ENCODE data around the gene MALRD1. TPM values are rescaled to one million over a fixed set of nuclear protein-coding genes. Genes with fewer than 3 reads are reported as not detected.

The MALRD1 gene
- total and polyA plus RNA-seq, 2 of the 8 experiments (the other 6 are each of a cell fraction or from before 2014, with no cell fraction given) = 0.32 to 0.35 TPM

- H4K8ac ChIP-seq (ENCODE audit: extremely low read depth, insufficient read depth, low read length) = no peak overlapping the region
- ChIA-PET POLR2A (ENCODE audit: partially characterized antibody) (no interaction called here), CTCF (ENCODE audit: partially characterized antibody) (interaction anchor here (1.1 kb wide), 1 partner anchor 14 kb away, joined by 4 read pairs; no protein-coding TSS in a partner anchor)
- no peak overlapping the region for H3K9ac ChIP-seq (replicated peaks in 1 of 4; ENCODE audit: extremely low read depth in 1 of 4, low read depth in 3 of 4, low read length in 3 of 4)
- no peak overlapping the region for H3K14ac ChIP-seq (ENCODE audit: insufficient read length)
- H3K23ac ChIP-seq (ENCODE audit: insufficient read length) = no peak overlapping the region
- TF ChIP-seq CTBP2 (IDR thresholded peaks at IDR 0.05; ENCODE audit: borderline replicate concordance, insufficient read depth, insufficient read length, low read length) (no peak), BRCA1 (IDR thresholded peaks at IDR 0.05; ENCODE audit: low read depth, low read length) (no peak), GABPA (IDR thresholded peaks at IDR 0.05; ENCODE audit: borderline replicate concordance, insufficient read depth, low read length) (no peak), CHD2 (IDR thresholded peaks at IDR 0.05; ENCODE audit: low read length) (no peak), ATF3 (IDR thresholded peaks at IDR 0.05; ENCODE audit: insufficient read depth, low read depth, low read length) (no peak), POLR2A (IDR thresholded peaks at IDR 0.05; ENCODE audit: control extremely low read depth in 1 of 2, low read depth in 2 of 2, low read length in 2 of 2) (no peak), CBX5 (IDR thresholded peaks at IDR 0.05; ENCODE audit: low read depth, low read length) (no peak), CREB1 (IDR thresholded peaks at IDR 0.05) (no peak), KDM1A (IDR thresholded peaks at IDR 0.05; ENCODE audit: borderline replicate concordance, low read length) (no peak), KDM4A (IDR thresholded peaks at IDR 0.05; ENCODE audit: low read depth, low read length, severe bottlenecking) (no peak), RNF2 (IDR thresholded peaks at IDR 0.05; ENCODE audit: borderline replicate concordance, low read depth, low read length, missing control alignments, poor library complexity, severe bottlenecking) (no peak)
- no peak overlapping the region for H2BK15ac ChIP-seq (ENCODE audit: low read length)
- H2BK12ac ChIP-seq (ENCODE audit: low read depth, low read length) = no peak overlapping the region
- H2BK20ac ChIP-seq (ENCODE audit: low read length) = no peak overlapping the region
- H2AFZ ChIP-seq (ENCODE audit: low read length) = no peak overlapping the region
- no peak overlapping the region for H3K27ac ChIP-seq (ENCODE audit: low read depth, low read length)
- H2AK5ac ChIP-seq (ENCODE audit: low read depth, low read length) = no peak overlapping the region
- H3K79me2 ChIP-seq (ENCODE audit: control insufficient read depth in 1 of 2, insufficient read depth in 2 of 2, low read length in 2 of 2) = no peaks in the 10 kb centered on the region
- no peaks in the 10 kb centered on the region for H3K23me2 ChIP-seq (ENCODE audit: low read depth, low read length)
- H3K79me1 ChIP-seq (ENCODE audit: low read depth, low read length) = no peaks in the 10 kb centered on the region
- no peak overlapping the region for H3K18ac ChIP-seq (ENCODE audit: extremely low read depth, low read length)
- no peak overlapping the region for H3K4ac ChIP-seq (replicated peaks; ENCODE audit: insufficient read length, low read depth, low read length)
- no peaks in the 10 kb centered on the region for H3K9me3 ChIP-seq (ENCODE audit: insufficient read depth in 2 of 2, low read depth in 1 of 2, low read length in 1 of 2)
- DNase-seq (ENCODE audit: low read depth in 1 of 2, low spot score in 2 of 2) = no peak
- H3K56ac ChIP-seq (replicated peaks; ENCODE audit: insufficient read length, low read depth, low read length) = no peak overlapping the region
- H2BK5ac ChIP-seq (ENCODE audit: low read depth, low read length) = no peak overlapping the region
- no peak overlapping the region for H2BK120ac ChIP-seq (replicated peaks; ENCODE audit: low read depth, low read length)
- H3K4me3 ChIP-seq (ENCODE audit: extremely low read depth in 1 of 4, insufficient read depth in 2 of 4, low read depth in 3 of 4, low read length in 4 of 4) = no peak overlapping the region
- H4K20me1 ChIP-seq (replicated peaks in 1 of 2; ENCODE audit: control insufficient read depth in 1 of 2, insufficient read depth in 2 of 2, low read length in 2 of 2) = no peaks in the 10 kb centered on the region
- FAIRE-seq = no peak
- no peaks in the 10 kb centered on the region; a peak in 1 of 8 replicates for H3K36me3 ChIP-seq (ENCODE audit: control insufficient read depth in 2 of 4, insufficient read depth in 4 of 4, low read length in 3 of 4)
- H3K4me2 ChIP-seq (ENCODE audit: insufficient read depth in 1 of 2, low read depth in 2 of 2, low read length in 2 of 2) = no peak overlapping the region
- 96% methylated on average over 3 of the region's 3 CpGs; no CpG with 5 or more reads in 1 of the 2 experiments for WGBS, 2 experiments (ENCODE audit: extremely low coverage in 1 of 2, insufficient coverage in 1 of 2, insufficient read length in 1 of 2, insufficient replicate concordance in 2 of 2, low coverage in 1 of 2, low lambda C conversion rate in 2 of 2, missing lambda C conversion rate in 1 of 2)
- no peaks in the 10 kb centered on the region for H3K27me3 ChIP-seq (replicated peaks in 1 of 4; ENCODE audit: control insufficient read depth in 3 of 4, extremely low read depth in 1 of 4, insufficient read depth in 3 of 4, low read length in 3 of 4)
- no peak overlapping the region for H4K91ac ChIP-seq (replicated peaks; ENCODE audit: insufficient read length, low read length)
- H4K5ac ChIP-seq (ENCODE audit: insufficient read length, low read depth, low read length) = no peak overlapping the region
- H3K4me1 ChIP-seq (replicated peaks in 1 of 4; ENCODE audit: control insufficient read depth in 3 of 4, insufficient read depth in 4 of 4, low read length in 3 of 4) = no peaks in the 10 kb centered on the region
Measured at GRCh38 chr10:19041171-19041570, 7.4 kb upstream of the MALRD1 start.
